ENCODE results near the gene LYPD5.

DNA sequence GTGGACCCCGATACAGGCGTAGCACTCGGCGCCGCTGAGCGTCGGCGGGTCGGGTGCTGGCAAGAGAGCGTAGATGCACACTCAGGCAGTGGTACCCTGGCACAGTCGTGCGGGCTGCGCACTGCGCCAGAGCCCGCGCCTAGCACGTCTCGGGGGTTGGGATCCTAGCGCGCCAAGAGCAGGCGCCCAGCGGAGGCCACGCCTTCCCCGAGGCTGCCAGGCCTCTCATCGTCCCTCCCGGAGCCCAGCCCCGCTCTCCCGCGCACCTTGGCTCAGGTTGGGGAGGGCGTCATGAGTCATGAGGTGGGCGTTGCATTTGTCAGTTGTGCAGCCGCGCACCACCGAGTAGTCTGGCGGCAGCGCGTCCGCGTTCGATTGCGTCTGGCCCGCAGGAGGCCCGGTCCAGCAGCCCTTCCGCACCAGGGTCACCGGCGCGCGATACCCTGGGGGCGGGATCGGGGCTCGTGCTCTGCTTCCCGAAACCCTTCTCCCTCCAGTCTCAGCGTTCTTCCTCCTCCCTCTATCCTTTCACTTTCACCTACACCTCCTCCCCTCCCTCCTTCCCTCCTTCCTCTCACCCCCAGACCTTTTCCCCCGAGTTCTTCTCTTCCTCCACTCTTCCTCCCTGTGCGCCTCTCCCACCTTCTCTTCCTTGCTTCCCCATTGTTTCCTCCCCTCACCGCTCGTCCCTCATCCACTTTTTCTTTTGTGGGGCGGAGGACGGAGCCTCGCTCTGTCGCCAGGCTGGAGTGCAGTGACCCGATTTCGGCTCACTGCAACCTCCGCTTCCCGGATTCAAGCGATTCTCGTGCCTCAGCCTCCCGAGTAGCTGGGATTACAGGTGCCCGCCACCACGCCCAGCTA, 3.5 kb downstream of the LYPD5 start:
- TF ChIP-seq EZH2phosphoT487 (IDR thresholded peaks at IDR 0.05; ENCODE audit: insufficient read depth, low read depth) (no peak), EZH2 (IDR thresholded peaks at IDR 0.05; ENCODE audit: insufficient read depth, poor library complexity, severe bottlenecking) (no peak)

Data from GM23248 (cell line).